Stimulated activated CD4-positive, alpha-beta T cell treated with anti-CD3 and anti-CD28 coated beads, TNF-alpha, amount 100 ng/mL, for 4 hours (primary cell): ENCODE data around the gene DNAJC11.
"Not testable (repeated sequence)": the region's sequence is repeated elsewhere in the genome, so short reads cannot be mapped to it uniquely, and the experiment has no call there.

Experiments
- DNase-seq, 3 experiments: peaks; one replicate each; pipeline ENCODE4 v3.0.0-alpha.2; 2020; ENCODE audit warnings: low read depth in 3 of 3

The DNAJC11 gene

GRCh38 chr1:6653436-6654290 lies 48.0 kb downstream of the DNAJC11 start:
- DNase-seq, result no peak

GRCh38 chr1:6652986-6653385 lies 48.6 kb downstream of the DNAJC11 start:
- no peak for DNase-seq

GRCh38 chr1:6651909-6652308 lies 49.7 kb downstream of the DNAJC11 start:
- DNase-seq, result no peak

- no peak for DNase-seq
Observed at GRCh38 chr1:6648556-6648955, 53.1 kb downstream of the DNAJC11 start.

GRCh38 chr1:6646499-6647148 lies 55.0 kb downstream of the DNAJC11 start:
- DNase-seq, result peak in 1 of 3 experiments; percentile 10

GRCh38 chr1:6645018-6645417 lies 56.6 kb downstream of the DNAJC11 start:
- no peak for DNase-seq

GRCh38 chr1:6640867-6641266 lies 60.7 kb downstream of the DNAJC11 start:
- not testable (repeated sequence) for DNase-seq

GRCh38 chr1:6638226-6638625 lies 63.4 kb downstream of the DNAJC11 start:
- no peak for DNase-seq

- no peak for DNase-seq
Observed at GRCh38 chr1:6637770-6638169, 63.8 kb downstream of the DNAJC11 start.

GRCh38 chr1:6636778-6637177 lies 64.8 kb downstream of the DNAJC11 start:
- not testable (repeated sequence) for DNase-seq

GRCh38 chr1:6635910-6636760 lies 65.5 kb downstream of the DNAJC11 start:
- no peak for DNase-seq

- no peak for DNase-seq
Observed at GRCh38 chr1:6635161-6635909, 66.3 kb downstream of the DNAJC11 start.

GRCh38 chr1:6634371-6635052 lies 67.1 kb downstream of the DNAJC11 start:
- DNase-seq, result peak in 2 of 3 experiments; percentile 23 to 27

GRCh38 chr1:6632588-6633514 lies 68.8 kb downstream of the DNAJC11 start:
- DNase-seq, result no peak

- DNase-seq, result no peak
Observed at GRCh38 chr1:6631058-6631457, 70.6 kb downstream of the DNAJC11 start.

GRCh38 chr1:6630027-6630426 lies 71.6 kb downstream of the DNAJC11 start:
- no peak for DNase-seq

GRCh38 chr1:6628971-6629479 lies 72.6 kb downstream of the DNAJC11 start:
- DNase-seq, result no peak

- DNase-seq, result no peak
Observed at GRCh38 chr1:6627841-6628545, 73.6 kb downstream of the DNAJC11 start.

GRCh38 chr1:6627031-6627430 lies 74.6 kb downstream of the DNAJC11 start:
- no peak for DNase-seq
